ENCODE measurements around the gene UBA52. TPM values are rescaled to one million over a fixed set of nuclear protein-coding genes. Genes with fewer than 3 reads are reported as not detected.
"Not testable (repeated sequence)": the region's sequence is repeated elsewhere in the genome, so short reads cannot be mapped to it uniquely, and the experiment has no call there.

The UBA52 gene
- total RNA-seq, 1 donor from 2014 or later, result 513 TPM

DNA sequence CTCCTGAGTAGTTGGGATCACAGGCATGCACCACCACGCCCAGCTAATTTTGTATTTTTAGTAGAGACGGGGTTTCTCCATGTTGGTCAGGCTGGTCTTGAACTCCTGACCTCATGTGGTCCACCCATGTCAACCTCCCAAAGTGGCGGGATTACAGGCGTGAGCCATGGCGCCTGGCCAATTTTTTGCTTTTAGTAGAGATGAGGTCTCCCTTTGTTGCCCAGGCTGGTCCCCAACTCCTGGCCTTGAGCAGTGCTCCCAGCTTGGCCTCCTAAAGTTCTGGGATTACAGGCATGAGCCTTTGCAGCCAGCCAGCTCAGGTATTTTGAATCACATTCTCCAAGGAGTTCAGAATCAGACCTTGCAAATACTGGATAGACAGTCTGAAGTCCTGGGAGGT lies 21.1 kb downstream of the UBA52 start:
- DNase-seq (ENCODE audit: low spot score), result not testable (repeated sequence)

DNA sequence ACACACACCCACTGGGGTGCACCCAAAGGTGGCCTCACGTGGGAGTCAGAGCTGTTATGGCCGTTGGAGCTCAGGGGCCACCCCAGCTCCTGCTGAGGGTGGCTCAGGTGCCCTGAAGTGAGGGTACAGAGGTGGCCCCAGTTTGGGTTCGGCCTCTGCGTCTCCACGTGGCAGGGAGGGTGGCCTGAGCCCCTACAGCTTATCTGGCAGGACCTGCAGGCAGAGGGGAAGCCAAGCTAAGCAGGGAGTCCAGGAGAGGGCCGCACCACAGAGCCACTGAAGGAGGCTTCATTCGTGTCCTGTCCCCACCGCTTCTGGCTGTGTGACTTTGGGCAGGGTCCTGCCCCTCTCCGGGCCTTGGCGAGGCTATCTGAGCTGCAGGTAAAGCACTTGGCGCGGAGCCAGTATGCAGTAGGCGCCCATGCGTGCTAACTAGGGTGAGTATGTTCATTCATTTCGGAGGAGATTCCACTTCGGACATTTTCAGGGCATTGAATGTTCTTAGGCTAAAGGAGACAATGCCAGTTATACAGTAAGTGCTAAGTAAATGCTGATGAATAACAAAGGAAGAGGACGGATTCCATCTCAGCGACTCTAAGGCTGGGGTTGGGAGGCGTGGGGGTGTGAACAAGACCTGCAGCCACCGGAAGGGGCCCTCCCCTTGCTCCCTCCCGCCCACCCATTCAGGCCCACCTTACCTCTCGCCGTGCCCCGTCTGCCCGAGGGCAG lies 21.9 kb downstream of the UBA52 start:
- DNase-seq (ENCODE audit: low spot score), result no peak

DNA sequence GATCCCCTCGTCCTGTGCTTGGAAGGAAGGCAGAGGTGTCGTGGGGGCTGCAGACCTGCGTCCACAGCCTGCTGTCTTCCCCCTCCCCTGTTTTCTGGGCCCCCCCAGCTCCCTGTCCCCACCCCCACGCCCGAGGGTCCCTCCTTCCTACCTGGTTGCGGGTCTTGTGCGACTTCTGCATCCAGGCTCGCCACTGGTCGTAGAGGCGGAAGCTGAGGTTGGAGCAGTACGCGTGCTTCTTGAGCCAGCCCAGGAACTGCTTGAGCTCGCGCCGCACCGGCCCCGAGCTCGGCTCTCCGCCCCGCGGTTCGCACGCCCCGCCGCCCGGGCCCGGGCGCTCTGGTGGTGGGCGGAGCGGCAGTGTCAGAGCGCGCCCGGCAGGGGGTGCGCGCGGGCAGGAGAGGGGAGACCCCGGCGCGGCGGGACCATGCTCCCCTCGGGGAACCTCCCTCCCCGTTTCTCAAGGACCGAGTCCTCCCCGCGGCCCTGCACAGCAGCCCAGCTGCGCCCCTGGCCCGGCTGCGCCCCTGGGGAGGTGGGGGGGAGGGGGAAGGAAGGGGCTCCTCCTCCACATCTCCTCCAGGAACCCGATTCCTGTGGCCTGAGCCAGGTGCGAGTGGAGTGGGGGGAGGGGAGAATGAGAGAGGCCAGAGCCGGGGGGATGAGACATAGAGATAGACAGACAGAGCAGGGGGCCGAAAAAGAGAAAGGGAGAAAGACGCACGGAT lies 22.6 kb downstream of the UBA52 start:
- DNase-seq (ENCODE audit: low spot score), result peak; percentile 86

DNA sequence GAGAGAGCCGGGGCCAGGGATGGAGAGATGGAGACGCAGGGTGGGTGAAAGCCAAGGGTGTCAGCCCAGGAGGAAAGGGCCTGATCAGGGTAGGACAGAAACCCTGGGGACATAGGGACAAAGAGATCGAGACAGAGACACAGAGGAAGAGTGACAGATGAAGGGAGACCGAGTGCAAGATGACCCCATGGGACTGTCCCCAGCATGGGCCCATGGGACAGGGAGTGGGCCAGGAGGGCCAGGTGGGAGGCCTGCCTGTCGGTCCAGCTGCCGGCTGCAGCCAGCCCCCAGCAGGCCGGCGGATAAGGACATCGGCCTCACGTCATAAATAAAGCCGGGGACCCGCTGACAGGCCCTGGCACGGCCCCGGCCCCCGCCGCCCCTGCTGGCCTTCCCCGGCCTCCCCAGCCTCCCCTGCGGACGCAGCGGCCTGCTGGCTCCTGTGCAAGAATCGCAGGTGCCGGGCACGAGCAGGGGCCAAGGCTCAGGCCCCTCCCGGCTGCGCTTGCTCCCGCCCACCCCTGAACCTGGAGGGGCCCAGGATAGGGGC lies 23.2 kb downstream of the UBA52 start:
- DNase-seq (ENCODE audit: low spot score), result no peak

DNA sequence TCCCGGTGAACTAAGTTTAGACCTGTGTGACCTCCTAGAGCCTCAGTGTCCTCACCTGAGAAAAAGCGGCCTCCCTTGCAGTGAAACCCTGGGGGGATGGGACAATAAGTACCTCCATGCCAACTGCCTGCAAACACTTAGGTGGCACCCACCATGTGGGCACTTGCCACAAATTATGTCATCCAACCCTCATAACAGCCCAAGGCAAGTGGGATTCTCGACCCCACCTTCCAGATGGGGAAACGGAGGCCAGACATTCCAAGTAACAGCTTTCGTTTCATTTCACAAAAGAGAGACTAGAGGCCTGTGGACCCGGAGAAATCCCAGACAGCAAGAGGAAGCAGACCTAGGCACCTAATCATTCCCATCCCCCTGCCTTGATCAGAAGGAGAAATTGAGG lies 23.8 kb downstream of the UBA52 start:
- DNase-seq (ENCODE audit: low spot score), result no peak

DNA sequence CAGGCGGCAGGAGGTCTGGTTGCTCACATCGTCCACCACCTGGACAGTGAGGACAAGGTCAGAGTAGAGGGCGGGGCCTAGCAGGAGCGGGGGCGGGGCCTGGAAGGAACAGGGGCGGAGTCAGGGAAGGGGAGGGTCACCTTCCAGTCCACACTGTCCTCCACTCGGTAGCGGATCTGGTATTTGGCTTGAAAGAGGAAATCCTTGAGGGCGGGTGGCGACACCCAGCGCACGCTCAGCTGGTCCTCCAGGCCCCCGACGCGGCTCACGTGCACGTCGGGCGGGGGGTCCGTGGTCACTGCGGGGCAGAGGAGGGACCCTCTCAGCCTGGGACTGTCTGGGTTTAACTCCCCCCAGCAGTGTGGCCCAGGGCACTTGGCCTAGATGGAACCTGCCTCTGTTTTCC lies 25.1 kb downstream of the UBA52 start:
- DNase-seq (ENCODE audit: low spot score), result no peak

DNA sequence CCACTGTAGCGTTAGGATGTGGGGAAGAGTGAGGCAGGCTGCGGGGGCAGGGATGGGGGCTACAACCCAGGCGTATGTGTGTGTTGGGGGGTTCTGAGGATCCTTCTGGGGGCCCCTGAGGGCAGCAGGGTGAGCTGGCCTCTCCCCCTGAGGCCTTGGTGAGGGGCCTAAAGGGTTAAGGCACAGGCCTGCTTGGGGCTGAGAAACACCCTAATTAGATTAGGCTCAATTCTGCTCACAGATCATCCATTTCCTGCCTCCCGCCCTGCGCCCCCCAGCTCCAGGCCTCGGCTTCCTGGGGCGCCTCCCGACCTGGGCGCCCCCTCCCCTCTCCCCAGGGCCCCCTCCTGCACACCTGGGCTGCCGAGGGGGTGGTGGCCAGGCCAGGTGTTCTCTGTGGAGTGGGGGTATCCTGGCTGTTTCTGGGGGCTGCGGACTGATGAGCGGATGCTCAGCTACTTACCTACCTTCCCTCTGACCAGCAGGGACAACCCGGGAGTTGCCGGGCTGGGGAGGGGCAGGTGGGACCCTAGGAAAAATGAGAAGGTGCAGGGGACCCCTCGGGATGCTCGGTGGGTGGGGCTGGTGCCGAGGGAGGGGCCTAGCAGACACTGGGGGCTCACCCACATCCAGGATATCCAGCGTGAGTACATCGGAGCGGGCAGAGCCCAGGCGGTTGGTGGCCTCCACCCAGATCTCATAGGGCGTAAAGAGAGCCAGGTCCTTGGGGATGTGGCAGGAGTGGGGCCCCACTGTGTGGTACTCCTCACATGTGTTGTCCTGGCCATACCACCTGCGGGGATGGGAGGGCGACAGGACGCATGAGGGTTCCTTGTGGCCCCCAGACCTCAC lies 26.4 kb downstream of the UBA52 start:
- DNase-seq (ENCODE audit: low spot score), result no peak

DNA sequence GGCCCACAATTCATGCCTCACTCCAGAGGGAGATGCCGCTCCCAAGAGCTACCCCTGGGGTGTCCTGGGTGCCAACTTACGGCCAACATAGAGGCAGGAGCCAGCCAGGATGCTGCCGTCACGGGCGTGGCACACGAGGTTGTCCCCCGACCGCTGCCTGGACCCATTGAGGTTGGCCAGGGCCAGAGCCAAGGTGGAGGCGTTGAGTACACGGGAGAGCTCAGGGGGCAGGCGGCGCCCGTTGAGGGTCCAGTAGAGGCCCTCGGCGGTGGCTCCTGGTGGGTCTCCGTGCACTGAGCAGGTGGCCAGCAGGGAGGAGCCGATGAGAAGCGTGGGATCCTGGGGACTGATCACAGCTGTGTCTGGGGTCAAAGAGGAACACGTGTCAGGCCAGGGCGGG lies 27.8 kb downstream of the UBA52 start:
- DNase-seq (ENCODE audit: low spot score), result no peak

DNA sequence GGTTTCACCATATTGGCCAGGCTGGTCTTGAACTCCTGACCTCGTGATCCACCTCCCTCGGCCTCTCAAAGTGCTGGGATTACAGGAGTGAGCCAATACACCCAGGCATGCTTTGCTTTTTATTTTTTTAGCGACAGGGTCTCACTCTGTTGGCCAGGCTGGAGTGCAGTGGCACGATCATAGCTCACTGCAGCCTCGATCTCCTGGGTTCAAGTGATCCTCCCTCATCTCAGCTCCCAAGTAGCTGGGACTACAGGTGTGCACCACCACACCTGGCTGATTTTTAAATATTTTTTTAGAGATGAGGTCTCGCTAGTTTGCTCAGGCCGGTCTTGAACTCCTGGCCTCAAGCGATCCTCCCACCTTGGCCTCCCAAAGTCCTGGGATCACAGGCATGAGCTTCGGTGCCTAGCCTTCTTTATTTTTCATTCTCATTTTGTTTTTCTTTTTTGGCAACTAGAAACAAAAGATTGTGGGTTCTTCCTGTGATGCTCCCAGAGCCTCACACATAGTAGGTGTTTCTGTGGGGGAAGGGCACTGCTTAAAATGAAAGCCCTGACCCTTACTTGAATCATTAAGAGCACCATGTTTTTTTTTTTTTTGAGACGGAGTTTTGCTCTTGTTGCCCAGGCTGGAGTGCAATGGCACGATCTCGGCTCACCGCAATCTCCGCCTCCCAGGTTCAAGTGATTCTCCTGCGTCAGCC lies 29.2 kb downstream of the UBA52 start:
- DNase-seq (ENCODE audit: low spot score), result not testable (repeated sequence)

DNA sequence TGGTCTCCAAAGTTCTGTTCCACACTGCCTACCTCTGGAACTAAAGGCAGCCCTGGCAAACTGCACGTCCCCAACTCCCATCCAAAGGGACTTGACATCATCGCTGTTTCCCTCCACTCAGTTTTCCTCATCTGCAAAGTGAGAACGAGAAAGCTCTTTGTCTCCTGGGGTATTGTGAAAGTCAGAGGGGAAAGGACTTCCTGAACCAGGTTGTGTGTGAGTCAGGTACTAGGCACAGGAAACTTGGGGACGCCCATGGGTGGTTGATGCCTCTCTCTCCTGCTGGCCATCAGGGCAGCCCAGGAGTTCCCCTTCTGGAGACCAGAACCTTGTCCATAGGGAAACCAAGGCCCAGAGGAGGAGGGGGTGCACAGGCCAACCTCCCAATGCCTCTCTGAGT lies 30.2 kb downstream of the UBA52 start:
- no peak for DNase-seq (ENCODE audit: low spot score)

DNA sequence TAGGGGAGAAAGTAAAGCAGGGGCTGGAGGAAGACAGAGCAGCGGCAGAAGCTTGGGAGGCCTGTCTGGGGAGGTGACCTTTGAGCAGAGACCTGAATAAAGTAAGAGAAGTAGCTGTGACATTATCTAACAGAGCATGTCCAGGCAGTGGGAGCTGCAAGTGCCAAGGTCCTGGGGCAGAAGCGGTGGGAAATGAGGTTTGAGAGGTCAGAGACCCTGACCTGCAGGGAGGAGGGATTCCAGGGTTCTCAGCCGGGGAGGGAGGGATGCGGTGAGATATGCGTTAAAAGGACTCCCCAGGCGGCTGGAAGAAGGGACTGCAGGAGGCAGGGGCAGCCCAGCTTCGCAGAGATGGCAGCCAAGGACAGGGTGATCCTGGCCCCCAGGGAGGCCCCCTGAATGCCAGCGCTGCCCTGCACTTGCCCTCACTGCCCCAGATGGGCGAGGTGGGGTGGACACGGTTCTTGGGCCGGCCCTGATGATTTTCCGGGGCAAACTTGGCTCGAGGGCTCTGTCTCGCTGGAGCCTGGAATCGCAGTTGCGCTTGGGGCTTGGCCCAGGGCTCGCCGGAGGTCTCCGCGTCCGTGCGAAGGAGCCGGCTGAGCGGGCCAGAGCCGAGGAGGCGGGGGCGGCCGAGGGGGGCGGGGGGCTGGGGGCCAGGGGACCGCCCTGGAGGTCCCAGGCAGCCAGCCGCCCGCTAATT lies 31.7 kb downstream of the UBA52 start:
- no peak for DNase-seq (ENCODE audit: low spot score)

DNA sequence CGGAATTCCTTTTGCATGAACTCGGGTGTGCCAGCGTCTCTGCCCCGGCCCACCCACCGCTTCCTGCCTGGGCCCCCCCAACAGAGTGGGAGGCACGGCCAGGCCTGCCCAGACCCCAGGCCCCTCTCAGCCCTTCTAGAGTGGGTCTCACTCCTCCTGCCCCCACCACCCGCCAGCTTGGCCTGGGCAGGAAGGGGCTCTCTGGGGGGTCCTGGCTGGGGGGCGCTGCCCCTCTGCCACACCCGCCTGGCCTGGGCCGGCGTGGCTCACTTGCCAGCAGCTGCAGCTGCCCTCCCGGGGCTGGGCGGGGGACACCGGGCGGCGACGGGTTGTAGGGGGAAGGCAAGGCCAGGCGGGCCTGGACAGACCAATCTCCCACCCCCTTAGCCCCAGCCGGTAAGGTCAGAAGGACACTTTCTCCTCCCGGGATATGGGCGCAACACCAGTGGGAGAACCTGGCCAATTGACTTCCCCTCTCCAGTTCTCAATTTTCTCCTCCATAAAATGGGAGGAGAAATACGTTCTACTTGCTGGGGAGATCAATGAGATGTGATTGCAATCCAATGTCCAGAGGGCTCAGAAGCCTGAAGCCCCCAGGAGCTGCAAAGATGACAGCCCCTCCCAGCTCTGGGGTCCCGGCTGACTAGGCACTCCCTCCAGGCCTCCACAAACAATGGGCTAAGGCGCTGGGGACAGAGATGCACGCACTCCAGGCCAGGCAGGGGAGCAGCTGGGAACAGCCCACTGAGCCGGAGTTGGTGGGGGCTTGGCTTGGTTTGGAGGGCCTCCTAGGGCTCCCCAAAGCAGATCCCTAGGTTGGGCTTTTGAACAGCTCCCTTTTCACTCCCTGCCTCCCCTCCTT lies 32.5 kb downstream of the UBA52 start:
- DNase-seq (ENCODE audit: low spot score), result no peak

DNA sequence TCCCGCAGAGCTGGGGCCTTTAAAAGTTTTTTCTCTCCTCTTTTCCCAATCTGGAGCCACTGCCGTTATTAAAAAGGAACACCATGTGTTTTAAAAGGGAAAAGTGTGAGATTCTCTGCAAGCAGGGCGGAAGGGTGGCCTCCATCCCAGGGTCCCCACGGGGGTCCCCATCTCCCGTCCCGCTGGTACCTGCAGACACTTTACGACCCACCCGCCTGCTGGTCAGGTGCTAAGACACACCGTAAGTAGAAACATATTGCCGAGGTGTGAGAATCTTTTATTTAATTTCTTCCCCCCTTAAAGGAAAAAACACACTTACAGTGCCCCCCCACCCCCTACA lies 33.1 kb downstream of the UBA52 start:
- no peak for DNase-seq (ENCODE audit: low spot score)

DNA sequence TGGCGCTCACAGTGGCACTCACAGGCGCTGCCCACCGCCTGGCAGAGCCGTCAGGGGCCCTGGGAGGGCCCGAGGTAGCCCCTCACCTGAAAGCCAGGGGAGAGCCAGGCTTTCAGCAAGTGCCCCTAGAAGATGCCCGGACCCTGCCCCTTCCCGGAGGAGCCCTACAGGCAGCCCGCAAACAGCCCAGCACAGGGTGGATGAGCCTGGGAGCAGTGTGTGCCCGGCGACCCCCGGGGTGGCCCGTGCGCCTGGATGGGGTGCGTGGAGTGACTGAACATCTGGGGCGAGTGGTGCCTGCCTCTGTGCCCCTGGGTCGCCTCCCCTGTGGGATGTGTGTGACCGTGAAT lies 33.5 kb downstream of the UBA52 start:
- DNase-seq (ENCODE audit: low spot score), result no peak

DNA sequence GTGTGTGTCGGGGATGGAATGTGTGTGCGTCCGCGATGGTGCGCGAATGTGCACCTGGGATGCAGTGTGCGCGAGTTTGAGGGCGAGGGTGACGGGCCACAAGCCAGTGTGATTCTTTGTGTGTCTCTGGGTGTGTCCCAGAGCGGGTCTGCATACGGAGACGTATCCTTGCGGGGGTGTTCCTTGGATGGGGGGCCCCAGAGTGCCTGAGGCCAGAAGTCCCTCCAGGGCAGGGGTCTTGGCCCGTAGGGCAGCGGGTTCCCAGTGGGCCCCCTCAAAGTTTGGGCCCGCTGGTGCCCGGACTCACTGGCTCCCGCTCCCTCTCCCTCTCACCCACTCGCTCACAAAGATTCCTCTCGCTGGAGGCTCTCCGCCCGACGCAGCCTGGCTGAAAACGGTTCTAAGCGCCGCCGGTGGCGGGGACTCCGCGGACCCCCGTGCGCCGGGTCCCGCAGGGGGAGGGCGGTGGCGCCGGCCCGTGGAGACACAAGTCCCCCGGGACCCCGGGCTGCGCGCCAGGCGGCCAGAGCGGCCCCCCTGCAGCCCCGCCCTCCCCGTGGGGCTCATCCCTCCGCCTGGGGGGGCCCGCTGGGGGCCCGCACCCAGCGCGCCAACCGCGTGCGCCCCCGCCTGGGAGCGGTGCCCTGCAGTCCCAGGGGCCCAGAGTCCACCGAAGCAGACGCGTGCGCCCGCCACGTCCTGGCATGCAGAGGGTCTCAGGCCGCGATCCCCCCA lies 34.1 kb downstream of the UBA52 start:
- DNase-seq (ENCODE audit: low spot score), result no peak

DNA sequence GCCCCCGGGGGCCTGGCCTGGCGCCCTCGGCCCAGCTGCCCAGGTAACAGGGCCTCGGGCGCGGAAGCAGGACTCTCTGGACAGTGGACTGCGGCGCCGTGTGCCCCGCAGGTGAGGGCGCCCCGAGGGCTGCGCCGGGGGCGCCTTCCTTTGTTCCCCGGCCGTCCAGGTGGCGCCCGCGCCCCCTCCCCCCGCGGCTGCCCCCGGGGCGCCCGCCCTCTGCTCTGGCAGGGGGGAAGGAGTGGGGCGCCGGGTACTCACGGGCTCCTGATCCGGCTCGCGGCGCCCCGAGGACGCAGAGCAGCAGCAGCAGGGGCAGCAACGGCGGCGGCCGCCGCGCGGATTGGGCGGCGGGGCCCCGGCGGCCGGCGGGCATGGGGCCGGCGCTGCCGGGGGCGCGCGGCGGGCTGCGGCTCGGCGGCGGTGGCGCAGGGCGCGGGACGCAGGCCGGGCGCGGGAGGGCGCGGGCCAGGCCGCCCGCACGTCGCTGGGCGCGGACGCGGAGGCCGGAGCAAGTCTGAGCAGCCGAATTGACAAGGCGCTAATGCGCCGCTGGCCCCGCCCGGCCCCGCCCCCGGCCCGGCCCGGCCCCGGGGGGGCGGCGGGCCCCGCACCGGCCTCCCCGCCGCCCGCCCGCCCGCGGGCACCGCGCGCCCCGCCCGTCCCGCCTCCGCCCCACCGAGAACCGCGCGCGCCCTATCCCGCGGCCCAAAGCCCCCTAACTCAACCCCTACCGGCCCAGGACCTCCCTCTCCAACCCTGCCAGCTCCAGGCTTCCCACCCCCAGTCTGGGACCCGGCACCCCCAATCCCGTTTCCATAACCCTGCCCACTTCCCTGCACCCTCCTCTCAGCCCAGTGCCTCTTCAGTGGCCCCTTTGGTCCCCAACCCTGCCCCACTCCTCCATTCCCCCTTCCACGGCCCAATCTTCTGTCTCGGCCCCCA lies 34.9 kb downstream of the UBA52 start, which contains the start of gene CRLF1:
CRLF1 (minus strand) TSS at position 519 of the 945 bp plus-strand sequence; CDS start at position 376, 143 bp downstream.
- no peak for DNase-seq (ENCODE audit: low spot score)

DNA sequence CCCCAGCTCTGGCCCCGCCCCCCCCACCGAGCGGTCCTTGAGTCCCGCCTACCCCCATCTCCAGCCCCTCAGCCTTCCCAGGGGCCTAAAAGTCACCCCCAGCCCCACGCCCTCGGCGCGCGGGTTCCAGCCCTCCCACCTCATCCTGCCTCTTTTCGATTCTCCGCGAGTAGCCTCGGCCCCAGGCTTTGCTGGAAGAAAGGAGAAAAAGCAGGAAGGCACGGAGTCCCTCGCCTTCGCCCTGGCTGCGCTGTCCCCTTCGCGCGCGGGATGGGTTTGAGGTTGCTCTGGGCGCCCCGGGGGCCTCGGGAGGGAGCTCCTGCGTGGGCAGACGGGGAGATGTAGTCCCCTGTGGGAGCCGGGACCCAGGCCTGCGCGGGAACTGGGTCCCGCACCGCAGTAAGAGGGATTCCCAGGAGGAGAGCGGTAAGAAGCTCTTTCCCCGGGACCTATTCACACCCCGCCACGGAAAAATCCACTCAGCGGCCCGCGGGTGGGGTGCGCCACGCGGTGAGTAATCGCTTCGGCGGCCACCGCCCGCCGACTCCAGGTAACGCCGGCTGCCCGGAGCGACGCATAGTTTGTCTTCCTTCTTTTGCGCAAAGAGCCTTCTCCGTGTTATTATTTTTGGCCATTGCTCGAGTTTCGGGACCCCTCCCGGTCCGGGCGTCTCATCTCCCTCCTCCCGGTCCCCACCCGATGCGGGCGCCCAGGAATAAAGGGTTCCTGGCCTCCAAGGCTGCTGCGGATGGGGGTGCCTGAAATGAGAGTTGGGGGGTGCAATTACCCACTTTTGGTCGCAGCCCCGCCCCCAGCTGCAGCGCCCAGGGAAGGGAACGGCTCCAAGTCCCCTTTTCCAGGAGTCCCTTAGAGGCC lies 35.8 kb downstream of the UBA52 start:
- no peak for DNase-seq (ENCODE audit: low spot score)

Measured in umbilical cord (tissue), 2 donors.